Measurements from ENCODE around the gene CYB561D2. TPM values are rescaled to one million over a fixed set of nuclear protein-coding genes. Genes with fewer than 3 reads are reported as not detected.
A peak's percentile ranks its signal among the peaks of the same experiment; 100 is the strongest.

The CYB561D2 gene
- total and polyA plus RNA-seq, 2 of the 13 experiments (the other 11 are each of a cell fraction or from before 2014, with no cell fraction given): 11.1 to 17.2 TPM

DNA sequence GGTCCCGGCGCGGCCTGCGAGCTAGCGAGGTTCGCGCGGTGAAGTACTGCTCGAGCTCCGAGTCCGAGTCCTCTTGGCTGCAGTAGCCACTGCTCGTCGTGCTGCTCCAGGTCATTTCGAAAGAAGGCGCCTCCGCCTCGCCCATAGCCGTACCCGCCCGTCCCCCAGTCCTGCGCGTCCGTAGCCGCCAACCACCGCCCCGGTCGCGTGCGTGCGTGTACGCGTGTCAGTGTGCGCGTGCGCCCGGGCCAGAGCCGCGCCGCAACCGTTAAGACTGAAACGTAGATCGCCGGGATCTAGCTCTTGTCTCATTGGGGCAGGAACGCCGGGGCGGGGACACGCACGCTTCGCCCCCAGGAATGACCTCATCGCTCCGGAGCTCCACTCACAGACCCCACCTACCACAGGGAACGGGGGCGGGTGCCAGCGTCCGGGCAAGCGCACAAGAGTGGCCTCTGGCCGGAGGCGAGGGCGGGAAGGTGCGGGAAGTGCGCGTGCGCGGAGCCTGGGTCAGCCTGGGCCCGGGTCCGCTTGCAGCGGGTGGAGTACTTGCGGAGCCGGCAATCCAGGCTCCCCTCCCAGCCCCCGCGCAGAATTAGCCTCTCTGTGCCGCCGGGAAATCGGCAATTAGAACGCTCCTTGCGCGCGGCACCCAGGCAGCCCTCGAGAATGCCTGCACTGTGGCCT, 13.3 kb upstream of the CYB561D2 start (continued):
- TF ChIP-seq SKI (IDR thresholded peaks at IDR 0.05; ENCODE audit: partially characterized antibody): peak; percentile 27
- TF ChIP-seq SALL2 (CRISPR knock-in tag; IDR thresholded peaks at IDR 0.05): peak; percentile 84
- TF ChIP-seq GTF2F1 (IDR thresholded peaks at IDR 0.05; ENCODE audit: low read length): no peak
- TF ChIP-seq, protein P1, sequence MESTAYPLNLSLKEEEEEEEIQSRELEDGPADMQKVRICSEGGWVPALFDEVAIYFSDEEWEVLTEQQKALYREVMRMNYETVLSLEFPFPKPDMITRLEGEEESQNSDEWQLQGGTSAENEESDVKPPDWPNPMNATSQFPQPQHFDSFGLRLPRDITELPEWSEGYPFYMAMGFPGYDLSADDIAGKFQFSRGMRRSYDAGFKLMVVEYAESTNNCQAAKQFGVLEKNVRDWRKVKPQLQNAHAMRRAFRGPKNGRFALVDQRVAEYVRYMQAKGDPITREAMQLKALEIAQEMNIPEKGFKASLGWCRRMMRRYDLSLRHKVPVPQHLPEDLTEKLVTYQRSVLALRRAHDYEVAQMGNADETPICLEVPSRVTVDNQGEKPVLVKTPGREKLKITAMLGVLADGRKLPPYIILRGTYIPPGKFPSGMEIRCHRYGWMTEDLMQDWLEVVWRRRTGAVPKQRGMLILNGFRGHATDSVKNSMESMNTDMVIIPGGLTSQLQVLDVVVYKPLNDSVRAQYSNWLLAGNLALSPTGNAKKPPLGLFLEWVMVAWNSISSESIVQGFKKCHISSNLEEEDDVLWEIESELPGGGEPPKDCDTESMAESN (CRISPR knock-in tag; conservative IDR thresholded peaks at IDR 0.05): peak; percentile 91
- peak; percentile 77 for TF ChIP-seq ZNF772 (CRISPR knock-in tag; IDR thresholded peaks at IDR 0.05)
- peak; percentile 89 for TF ChIP-seq ZMYM4 (CRISPR knock-in tag; IDR thresholded peaks at IDR 0.05)
- TF ChIP-seq BCL6 (CRISPR knock-in tag; IDR thresholded peaks at IDR 0.05): peak; percentile 37; the same call in 1 of the 2 replicates
- TF ChIP-seq, protein P2, sequence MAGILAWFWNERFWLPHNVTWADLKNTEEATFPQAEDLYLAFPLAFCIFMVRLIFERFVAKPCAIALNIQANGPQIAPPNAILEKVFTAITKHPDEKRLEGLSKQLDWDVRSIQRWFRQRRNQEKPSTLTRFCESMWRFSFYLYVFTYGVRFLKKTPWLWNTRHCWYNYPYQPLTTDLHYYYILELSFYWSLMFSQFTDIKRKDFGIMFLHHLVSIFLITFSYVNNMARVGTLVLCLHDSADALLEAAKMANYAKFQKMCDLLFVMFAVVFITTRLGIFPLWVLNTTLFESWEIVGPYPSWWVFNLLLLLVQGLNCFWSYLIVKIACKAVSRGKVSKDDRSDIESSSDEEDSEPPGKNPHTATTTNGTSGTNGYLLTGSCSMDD (CRISPR knock-in tag; IDR thresholded peaks at IDR 0.05): no peak
- TF ChIP-seq, protein P3, sequence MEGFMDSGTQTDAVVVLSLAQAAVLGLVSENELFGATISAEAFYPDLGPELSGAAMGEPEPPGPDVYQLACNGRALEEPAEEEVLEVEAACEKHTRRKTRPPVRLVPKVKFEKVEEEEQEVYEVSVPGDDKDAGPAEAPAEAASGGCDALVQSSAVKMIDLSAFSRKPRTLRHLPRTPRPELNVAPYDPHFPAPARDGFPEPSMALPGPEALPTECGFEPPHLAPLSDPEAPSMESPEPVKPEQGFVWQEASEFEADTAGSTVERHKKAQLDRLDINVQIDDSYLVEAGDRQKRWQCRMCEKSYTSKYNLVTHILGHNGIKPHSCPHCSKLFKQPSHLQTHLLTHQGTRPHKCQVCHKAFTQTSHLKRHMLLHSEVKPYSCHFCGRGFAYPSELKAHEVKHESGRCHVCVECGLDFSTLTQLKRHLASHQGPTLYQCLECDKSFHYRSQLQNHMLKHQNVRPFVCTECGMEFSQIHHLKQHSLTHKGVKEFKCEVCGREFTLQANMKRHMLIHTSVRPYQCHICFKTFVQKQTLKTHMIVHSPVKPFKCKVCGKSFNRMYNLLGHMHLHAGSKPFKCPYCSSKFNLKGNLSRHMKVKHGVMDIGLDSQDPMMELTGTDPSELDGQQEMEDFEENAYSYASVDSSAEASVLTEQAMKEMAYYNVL (CRISPR knock-in tag; IDR thresholded peaks at IDR 0.05; ENCODE audit: borderline replicate concordance): no peak
- TF ChIP-seq FOXA3 (CRISPR knock-in tag; IDR thresholded peaks at IDR 0.05): peak; percentile 13; the same call in 1 of the 2 replicates
- TF ChIP-seq BATF2 (CRISPR knock-in tag; IDR thresholded peaks at IDR 0.05): peak; percentile 80; the same call in 1 of the 2 replicates
- peak; percentile 72; the same call in 1 of the 2 replicates for TF ChIP-seq SNAPC2 (CRISPR knock-in tag; IDR thresholded peaks at IDR 0.05)
- peak; percentile 92; the same call in 2 of the 3 replicates for TF ChIP-seq MXI1 (IDR thresholded peaks at IDR 0.05; ENCODE audit: borderline replicate concordance, low read depth, low read length)
- 0 out of 2 replicates have a peak, but pooled peaks have one; percentile 14 for TF ChIP-seq ZNF143 (CRISPR knock-in tag; IDR thresholded peaks at IDR 0.05)
- TF ChIP-seq, protein P4, sequence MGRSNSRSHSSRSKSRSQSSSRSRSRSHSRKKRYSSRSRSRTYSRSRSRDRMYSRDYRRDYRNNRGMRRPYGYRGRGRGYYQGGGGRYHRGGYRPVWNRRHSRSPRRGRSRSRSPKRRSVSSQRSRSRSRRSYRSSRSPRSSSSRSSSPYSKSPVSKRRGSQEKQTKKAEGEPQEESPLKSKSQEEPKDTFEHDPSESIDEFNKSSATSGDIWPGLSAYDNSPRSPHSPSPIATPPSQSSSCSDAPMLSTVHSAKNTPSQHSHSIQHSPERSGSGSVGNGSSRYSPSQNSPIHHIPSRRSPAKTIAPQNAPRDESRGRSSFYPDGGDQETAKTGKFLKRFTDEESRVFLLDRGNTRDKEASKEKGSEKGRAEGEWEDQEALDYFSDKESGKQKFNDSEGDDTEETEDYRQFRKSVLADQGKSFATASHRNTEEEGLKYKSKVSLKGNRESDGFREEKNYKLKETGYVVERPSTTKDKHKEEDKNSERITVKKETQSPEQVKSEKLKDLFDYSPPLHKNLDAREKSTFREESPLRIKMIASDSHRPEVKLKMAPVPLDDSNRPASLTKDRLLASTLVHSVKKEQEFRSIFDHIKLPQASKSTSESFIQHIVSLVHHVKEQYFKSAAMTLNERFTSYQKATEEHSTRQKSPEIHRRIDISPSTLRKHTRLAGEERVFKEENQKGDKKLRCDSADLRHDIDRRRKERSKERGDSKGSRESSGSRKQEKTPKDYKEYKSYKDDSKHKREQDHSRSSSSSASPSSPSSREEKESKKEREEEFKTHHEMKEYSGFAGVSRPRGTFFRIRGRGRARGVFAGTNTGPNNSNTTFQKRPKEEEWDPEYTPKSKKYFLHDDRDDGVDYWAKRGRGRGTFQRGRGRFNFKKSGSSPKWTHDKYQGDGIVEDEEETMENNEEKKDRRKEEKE (IDR thresholded peaks at IDR 0.05): no peak
- peak; percentile 67 for TF ChIP-seq NFYC (CRISPR knock-in tag; IDR thresholded peaks at IDR 0.05)
- TF ChIP-seq AGO2 (optimal IDR thresholded peaks at IDR 0.05; ENCODE audit: low read depth, low read length): no peak
- TF ChIP-seq HOXD1 (CRISPR knock-in tag; IDR thresholded peaks at IDR 0.05): peak; percentile 53; the same call in 1 of the 2 replicates
- no peak for TF ChIP-seq ZFP36L2 (CRISPR knock-in tag; IDR thresholded peaks at IDR 0.05)
- TF ChIP-seq KLF12 (CRISPR knock-in tag; IDR thresholded peaks at IDR 0.05; ENCODE audit: borderline replicate concordance): peak; percentile 83; the same call in 1 of the 2 replicates
- 0 out of 2 replicates have a peak, but pooled peaks have one; percentile 17 for TF ChIP-seq MYNN (CRISPR knock-in tag; IDR thresholded peaks at IDR 0.05; ENCODE audit: low read depth)
- no peak for TF ChIP-seq NCOA5 (CRISPR knock-in tag; IDR thresholded peaks at IDR 0.05)
- no peak for TF ChIP-seq POLR2AphosphoS2 (IDR thresholded peaks at IDR 0.05; ENCODE audit: low read depth, low read length)
